Panc1 (cell line): ENCODE measurements around the gene MRTFA.

ENCODE experiments used
- POLR2AphosphoS5 ChIP-seq: IDR thresholded peaks from 2 replicates; pipeline ENCODE4 v1.6.1; 2012; ENCODE audit warnings: mild to moderate bottlenecking, low read depth, low read length, moderate library complexity
- TF ChIP-seq, protein P1 (sequence below): fragments of 450-650 bp; IDR thresholded peaks from 2 replicates; pipeline ENCODE4 v1.5.1; 2017; ENCODE audit warnings: mild to moderate bottlenecking
- TF ChIP-seq, protein P2 (sequence below), 2 experiments: IDR thresholded peaks; 2 replicates each; pipeline ENCODE4 v1.6.1; 2011 to 2012; ENCODE audit warnings: low read depth in 2 of 2, control low read depth in 1 of 2, low read length in 1 of 2, mild to moderate bottlenecking in 1 of 2, moderate library complexity in 1 of 2; ENCODE audit not compliant: insufficient read depth in 1 of 2

DNA sequence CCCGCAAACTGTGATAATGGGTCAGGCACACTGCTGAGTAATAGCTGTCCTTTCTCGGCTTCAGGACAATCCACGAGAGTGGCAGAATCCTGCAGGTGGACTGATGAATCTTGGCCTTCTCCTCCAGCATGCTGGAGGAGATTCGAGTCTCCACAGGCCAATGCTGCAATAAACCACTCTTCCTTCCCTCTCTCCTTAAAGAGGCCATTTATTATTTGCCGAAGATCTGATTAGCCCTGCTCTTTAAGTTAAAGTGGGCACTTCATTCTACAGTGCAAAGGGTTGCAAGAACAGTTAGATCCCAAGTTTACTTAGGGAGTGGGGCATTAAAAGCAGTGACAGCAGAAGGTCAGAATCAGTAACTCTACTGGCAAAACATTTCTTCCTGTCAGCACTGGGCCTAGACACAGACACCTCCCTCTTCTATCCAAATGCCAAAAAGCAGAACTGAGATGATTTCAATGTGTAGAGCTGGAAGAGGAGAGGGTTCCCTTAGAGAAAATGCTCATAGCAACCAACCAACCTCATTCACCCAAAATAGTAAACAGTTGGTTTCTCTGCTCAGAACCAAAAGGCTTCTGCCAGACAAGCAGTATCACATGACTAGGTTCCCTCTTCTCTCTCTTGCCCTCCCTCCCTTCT lies 144.4 kb downstream of the MRTFA start:
- TF ChIP-seq, protein P1, sequence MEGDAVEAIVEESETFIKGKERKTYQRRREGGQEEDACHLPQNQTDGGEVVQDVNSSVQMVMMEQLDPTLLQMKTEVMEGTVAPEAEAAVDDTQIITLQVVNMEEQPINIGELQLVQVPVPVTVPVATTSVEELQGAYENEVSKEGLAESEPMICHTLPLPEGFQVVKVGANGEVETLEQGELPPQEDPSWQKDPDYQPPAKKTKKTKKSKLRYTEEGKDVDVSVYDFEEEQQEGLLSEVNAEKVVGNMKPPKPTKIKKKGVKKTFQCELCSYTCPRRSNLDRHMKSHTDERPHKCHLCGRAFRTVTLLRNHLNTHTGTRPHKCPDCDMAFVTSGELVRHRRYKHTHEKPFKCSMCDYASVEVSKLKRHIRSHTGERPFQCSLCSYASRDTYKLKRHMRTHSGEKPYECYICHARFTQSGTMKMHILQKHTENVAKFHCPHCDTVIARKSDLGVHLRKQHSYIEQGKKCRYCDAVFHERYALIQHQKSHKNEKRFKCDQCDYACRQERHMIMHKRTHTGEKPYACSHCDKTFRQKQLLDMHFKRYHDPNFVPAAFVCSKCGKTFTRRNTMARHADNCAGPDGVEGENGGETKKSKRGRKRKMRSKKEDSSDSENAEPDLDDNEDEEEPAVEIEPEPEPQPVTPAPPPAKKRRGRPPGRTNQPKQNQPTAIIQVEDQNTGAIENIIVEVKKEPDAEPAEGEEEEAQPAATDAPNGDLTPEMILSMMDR, result no peak
- TF ChIP-seq POLR2AphosphoS5, result no peak
- TF ChIP-seq, protein P2, sequence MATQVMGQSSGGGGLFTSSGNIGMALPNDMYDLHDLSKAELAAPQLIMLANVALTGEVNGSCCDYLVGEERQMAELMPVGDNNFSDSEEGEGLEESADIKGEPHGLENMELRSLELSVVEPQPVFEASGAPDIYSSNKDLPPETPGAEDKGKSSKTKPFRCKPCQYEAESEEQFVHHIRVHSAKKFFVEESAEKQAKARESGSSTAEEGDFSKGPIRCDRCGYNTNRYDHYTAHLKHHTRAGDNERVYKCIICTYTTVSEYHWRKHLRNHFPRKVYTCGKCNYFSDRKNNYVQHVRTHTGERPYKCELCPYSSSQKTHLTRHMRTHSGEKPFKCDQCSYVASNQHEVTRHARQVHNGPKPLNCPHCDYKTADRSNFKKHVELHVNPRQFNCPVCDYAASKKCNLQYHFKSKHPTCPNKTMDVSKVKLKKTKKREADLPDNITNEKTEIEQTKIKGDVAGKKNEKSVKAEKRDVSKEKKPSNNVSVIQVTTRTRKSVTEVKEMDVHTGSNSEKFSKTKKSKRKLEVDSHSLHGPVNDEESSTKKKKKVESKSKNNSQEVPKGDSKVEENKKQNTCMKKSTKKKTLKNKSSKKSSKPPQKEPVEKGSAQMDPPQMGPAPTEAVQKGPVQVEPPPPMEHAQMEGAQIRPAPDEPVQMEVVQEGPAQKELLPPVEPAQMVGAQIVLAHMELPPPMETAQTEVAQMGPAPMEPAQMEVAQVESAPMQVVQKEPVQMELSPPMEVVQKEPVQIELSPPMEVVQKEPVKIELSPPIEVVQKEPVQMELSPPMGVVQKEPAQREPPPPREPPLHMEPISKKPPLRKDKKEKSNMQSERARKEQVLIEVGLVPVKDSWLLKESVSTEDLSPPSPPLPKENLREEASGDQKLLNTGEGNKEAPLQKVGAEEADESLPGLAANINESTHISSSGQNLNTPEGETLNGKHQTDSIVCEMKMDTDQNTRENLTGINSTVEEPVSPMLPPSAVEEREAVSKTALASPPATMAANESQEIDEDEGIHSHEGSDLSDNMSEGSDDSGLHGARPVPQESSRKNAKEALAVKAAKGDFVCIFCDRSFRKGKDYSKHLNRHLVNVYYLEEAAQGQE (IDR thresholded peaks at IDR 0.05; ENCODE audit: insufficient read depth in 1 of 2, low read depth in 2 of 2, low read length in 1 of 2), result no peak
